ENCODE results near the gene NECAB2. TPM values are rescaled to one million over a fixed set of nuclear protein-coding genes. Genes with fewer than 3 reads are reported as not detected.

Gene NECAB2
- total RNA-seq, 4 donors from 2014 or later = not detected

DNA sequence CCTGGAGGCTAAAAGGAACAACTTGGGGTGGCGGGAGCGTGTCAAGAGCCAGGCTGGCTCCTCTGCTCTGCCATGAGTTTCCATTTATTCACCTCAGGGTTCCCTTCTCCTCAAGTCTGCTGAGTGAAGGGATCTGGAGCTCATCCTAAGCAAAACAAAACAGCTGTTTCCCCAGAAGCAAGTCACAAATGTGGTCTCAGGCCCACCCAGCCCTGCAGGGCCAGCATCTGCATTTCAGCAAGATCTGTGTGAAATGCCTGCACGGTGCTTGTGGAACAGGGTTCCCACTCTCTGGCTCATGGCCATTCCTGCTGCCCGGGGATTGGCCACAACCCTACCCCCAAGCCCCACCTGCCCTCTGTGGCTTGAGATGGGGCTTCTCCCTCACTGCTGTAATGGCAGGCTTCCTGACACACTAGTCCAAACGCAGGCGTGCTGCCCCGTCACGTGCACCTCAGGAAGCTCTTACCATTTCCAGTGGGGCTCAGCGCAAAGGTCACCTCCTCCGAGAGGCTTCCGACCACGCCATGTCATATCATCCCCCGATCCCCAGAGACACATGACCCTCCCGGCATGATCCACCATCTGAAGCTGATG is 72.3 kb downstream of the NECAB2 start:
- no peak for TF ChIP-seq EP300 (IDR thresholded peaks at IDR 0.05)
- TF ChIP-seq CTCF (IDR thresholded peaks at IDR 0.05) = no peak
- no peak for TF ChIP-seq POLR2A (IDR thresholded peaks at IDR 0.05)
- no peak for TF ChIP-seq POLR2AphosphoS5 (IDR thresholded peaks at IDR 0.05)
- Histone ChIP-seq H3K4me3 (no peak overlapping the region), H3K4me1 (peaks cover 9% of the 10 kb centered on the region), H3K27ac (no peak overlapping the region), H3K27me3 (peaks cover 39% of the 10 kb centered on the region), H3K36me3 (no peaks in the 10 kb centered on the region), H3K9me3 (peaks cover 5% of the 10 kb centered on the region)
- DNase-seq (ENCODE audit: low spot score in 2 of 2) = no peak
- 61% methylated on average over 14 of the region's 14 CpGs for WGBS

- Histone ChIP-seq H3K4me1 (peaks cover 9% of the 10 kb centered on the region), H3K27ac (no peak overlapping the region), H3K9me3 (no peaks in the 10 kb centered on the region), H3K4me3 (no peak overlapping the region), H3K27me3 (peaks cover 39% of the 10 kb centered on the region), H3K36me3 (no peaks in the 10 kb centered on the region)
- WGBS = 57% methylated on average over 31 of the region's 42 CpGs
- DNase-seq (ENCODE audit: low spot score in 2 of 2) = no peak
- TF ChIP-seq CTCF (IDR thresholded peaks at IDR 0.05) (no peak), POLR2A (IDR thresholded peaks at IDR 0.05) (no peak), EP300 (IDR thresholded peaks at IDR 0.05) (no peak), POLR2AphosphoS5 (IDR thresholded peaks at IDR 0.05) (no peak)
Observed at GRCh38 chr16:84040823-84041820, 73.1 kb downstream of the NECAB2 start.

DNA sequence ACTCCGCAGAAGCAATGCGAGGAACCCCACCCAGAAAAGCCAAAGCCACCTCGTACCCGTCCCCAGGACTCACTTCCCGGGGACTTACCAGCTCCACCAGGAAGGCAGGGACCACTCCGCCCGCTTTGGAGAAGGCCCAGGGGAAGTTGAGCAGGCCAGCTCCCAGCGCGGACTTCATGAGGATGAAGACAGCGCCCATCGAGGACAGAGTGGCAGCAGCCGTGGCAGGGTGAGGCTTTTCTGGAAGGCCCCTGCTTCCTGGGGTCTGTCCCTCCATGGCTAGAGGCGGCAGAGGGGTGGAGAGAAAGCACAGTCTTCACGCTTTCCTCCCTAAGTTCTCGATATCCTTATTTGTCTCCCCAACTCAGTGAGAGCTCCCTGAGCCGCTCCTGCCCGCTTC is 73.8 kb downstream of the NECAB2 start:
- no peak for DNase-seq (ENCODE audit: low spot score in 2 of 2)
- WGBS = 76% methylated on average over 12 of the region's 17 CpGs
- no peak overlapping the region for H3K4me3 ChIP-seq
- H3K4me1 ChIP-seq = peaks cover 9% of the 10 kb centered on the region
- H3K9me3 ChIP-seq = no peaks in the 10 kb centered on the region
- peaks cover 36% of the 10 kb centered on the region for H3K27me3 ChIP-seq
- H3K36me3 ChIP-seq = no peaks in the 10 kb centered on the region
- no peak for TF ChIP-seq POLR2A (IDR thresholded peaks at IDR 0.05)
- TF ChIP-seq EP300 (IDR thresholded peaks at IDR 0.05) = no peak
- TF ChIP-seq CTCF (IDR thresholded peaks at IDR 0.05) = no peak
- H3K27ac ChIP-seq = no peak overlapping the region

- TF ChIP-seq EP300 (IDR thresholded peaks at IDR 0.05) = no peak
- no peak for TF ChIP-seq CTCF (IDR thresholded peaks at IDR 0.05)
- no peak for TF ChIP-seq POLR2AphosphoS5 (IDR thresholded peaks at IDR 0.05)
- TF ChIP-seq POLR2A (IDR thresholded peaks at IDR 0.05) = no peak
- 83% methylated on average over 6 of the region's 9 CpGs for WGBS
- H3K4me3 ChIP-seq = no peak within 1 kb of the TSS
- no peak for DNase-seq (ENCODE audit: low spot score in 2 of 2)
- H3K9me3 ChIP-seq = no peaks in the 10 kb centered on the region
- peaks cover 31% of the 10 kb centered on the region for H3K27me3 ChIP-seq
- peaks cover 9% of the 10 kb centered on the region for H3K4me1 ChIP-seq
- no peak within 1 kb of the TSS for H3K27ac ChIP-seq
- H3K36me3 ChIP-seq = no peaks in the 10 kb centered on the region
Observed at GRCh38 chr16:84042308-84042878, 74.3 kb downstream of the NECAB2 start, which contains the start of gene SLC38A8. TSS of gene SLC38A8 (minus strand) at chr16:84042795. CDS start at chr16:84042157, 638 bp downstream.

Measured in suprapubic skin (tissue), 4 donors.